A673 (cell line): ENCODE data around the gene DMRTA1. TPM values are rescaled to one million over a fixed set of nuclear protein-coding genes. Genes with fewer than 3 reads are reported as not detected.
A peak's percentile ranks its signal among the peaks of the same experiment; 100 is the strongest.

ENCODE experiments used
- BruUV-seq: library from RNA; stranded (reverse); fragments of 400-500 nt; replicated peaks from 2 replicates; lab custom pipeline; 2021; lab: Mats Ljungman, UMichigan
- CTCF ChIA-PET: fragments of 300-600 bp; sonication (Branson Sonifier 250); formaldehyde crosslinking; loops from one replicate; lab custom pipeline; 2022; ENCODE audit warnings: antibody characterized with exemption; lab: Charles Lee
- POLR2A ChIA-PET: fragments of 300-600 bp; sonication (Branson Sonifier 250); formaldehyde crosslinking; loops from one replicate; lab custom pipeline; 2022; ENCODE audit warnings: antibody characterized with exemption; ENCODE audit not compliant: low non-redundant PET; lab: Charles Lee
- DNase-seq: peaks from one replicate; pipeline ENCODE4 v3.0.0-alpha.2; 2015; ENCODE audit warnings: low spot score
- H3K27ac ChIP-seq: fragments of 200-600 bp; sonication (generic); 2 replicates; pipeline ENCODE4 v1.5.1; 2016; ENCODE audit warnings: mixed run types, low read depth, mild to moderate bottlenecking, mixed read lengths, antibody characterized with exemption, low read length; ENCODE audit not compliant: poor library complexity, severe bottlenecking
- H3K27me3 ChIP-seq: fragments of 200-600 bp; sonication (generic); replicated peaks from 2 replicates; pipeline ENCODE4 v1.6.1; 2017; ENCODE audit warnings: mixed run types, low read depth, mild to moderate bottlenecking, mixed read lengths, antibody characterized with exemption, low read length; ENCODE audit not compliant: insufficient read depth, poor library complexity
- H3K36me3 ChIP-seq: fragments of 200-600 bp; sonication (generic); 2 replicates; pipeline ENCODE4 v1.6.1; 2016; ENCODE audit warnings: mixed run types, mild to moderate bottlenecking, mixed read lengths, antibody characterized with exemption, low read length; ENCODE audit not compliant: insufficient read depth, poor library complexity, severe bottlenecking
- H3K4me1 ChIP-seq: fragments of 200-600 bp; sonication (generic); 2 replicates; pipeline ENCODE4 v1.6.1; 2017; ENCODE audit warnings: mixed run types, mild to moderate bottlenecking, mixed read lengths, antibody characterized with exemption, low read length; ENCODE audit not compliant: insufficient read depth, poor library complexity, severe bottlenecking
- H3K4me3 ChIP-seq: fragments of 200-600 bp; sonication (generic); 2 replicates; pipeline ENCODE4 v1.5.1; 2016; ENCODE audit warnings: low read depth, mixed run types, mild to moderate bottlenecking, mixed read lengths, low read length; ENCODE audit not compliant: poor library complexity, severe bottlenecking
- H3K9me3 ChIP-seq: fragments of 200-600 bp; sonication (generic); 2 replicates; pipeline ENCODE4 v1.6.1; 2016; ENCODE audit warnings: mixed run types, low read depth, mild to moderate bottlenecking, mixed read lengths, antibody characterized with exemption, low read length; ENCODE audit not compliant: poor library complexity, severe bottlenecking
- EZH2 ChIP-seq: fragments of 200-600 bp; sonication (generic); IDR thresholded peaks from 2 replicates; pipeline ENCODE4 v1.6.1; 2017; ENCODE audit warnings: borderline replicate concordance, low read depth, mild to moderate bottlenecking, mixed read lengths, antibody characterized with exemption, low read length; ENCODE audit not compliant: poor library complexity, severe bottlenecking
- intact Hi-C: fragments of 100-400 bp; cut with micrococcal nuclease; formaldehyde crosslinking; loops from one replicate; pipeline ENCODE4 v1.10.0; 2022; ENCODE audit not compliant: unreplicated experiment
- total RNA-seq: library from RNA; stranded (reverse); gene quantifications from 2 replicates; pipeline ENCODE4 v1.2.3, GENCODE V29; 2021
- TF ChIP-seq, protein P1 (sequence below): fragments of 300-800, 200-600 bp; sonication (generic); conservative IDR thresholded peaks from 2 replicates; pipeline ENCODE4 v1.5.1; 2017; ENCODE audit warnings: low read depth, mild to moderate bottlenecking, antibody characterized with exemption, low read length, moderate library complexity, mixed read lengths

Gene DMRTA1
- total RNA-seq, 1 experiment from 2014 or later, result 0.41 TPM

DNA sequence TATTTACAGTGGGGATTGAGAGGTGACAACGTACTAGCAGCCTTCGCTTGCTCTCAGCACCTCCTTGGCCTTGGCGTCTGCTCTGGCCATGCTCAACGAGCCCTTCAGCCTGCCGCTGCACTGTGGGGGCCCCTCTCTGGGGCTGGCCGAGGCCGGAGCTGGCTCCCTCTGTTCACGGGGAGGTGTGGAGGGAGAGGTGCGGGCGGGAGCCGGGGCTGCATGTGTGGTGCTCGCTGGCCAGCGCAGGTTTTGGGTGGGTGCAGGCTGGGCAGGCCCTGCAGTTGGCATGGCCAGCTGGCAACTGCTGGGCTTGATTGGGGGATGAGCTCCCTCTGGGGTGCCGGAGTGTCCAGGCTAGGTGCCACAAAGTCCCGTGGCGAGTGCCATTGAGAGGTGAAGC lies 5.8 kb upstream of the DMRTA1 start:
- no peak for TF ChIP-seq EZH2
- TF ChIP-seq, protein P1, sequence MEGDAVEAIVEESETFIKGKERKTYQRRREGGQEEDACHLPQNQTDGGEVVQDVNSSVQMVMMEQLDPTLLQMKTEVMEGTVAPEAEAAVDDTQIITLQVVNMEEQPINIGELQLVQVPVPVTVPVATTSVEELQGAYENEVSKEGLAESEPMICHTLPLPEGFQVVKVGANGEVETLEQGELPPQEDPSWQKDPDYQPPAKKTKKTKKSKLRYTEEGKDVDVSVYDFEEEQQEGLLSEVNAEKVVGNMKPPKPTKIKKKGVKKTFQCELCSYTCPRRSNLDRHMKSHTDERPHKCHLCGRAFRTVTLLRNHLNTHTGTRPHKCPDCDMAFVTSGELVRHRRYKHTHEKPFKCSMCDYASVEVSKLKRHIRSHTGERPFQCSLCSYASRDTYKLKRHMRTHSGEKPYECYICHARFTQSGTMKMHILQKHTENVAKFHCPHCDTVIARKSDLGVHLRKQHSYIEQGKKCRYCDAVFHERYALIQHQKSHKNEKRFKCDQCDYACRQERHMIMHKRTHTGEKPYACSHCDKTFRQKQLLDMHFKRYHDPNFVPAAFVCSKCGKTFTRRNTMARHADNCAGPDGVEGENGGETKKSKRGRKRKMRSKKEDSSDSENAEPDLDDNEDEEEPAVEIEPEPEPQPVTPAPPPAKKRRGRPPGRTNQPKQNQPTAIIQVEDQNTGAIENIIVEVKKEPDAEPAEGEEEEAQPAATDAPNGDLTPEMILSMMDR, result no peak
- POLR2A ChIA-PET, result no interaction called here
- CTCF ChIA-PET, result no interaction called here
- H3K4me1 ChIP-seq, result no peaks in the 10 kb centered on the region
- intact Hi-C loops, result no loop called here
- no peaks in the 10 kb centered on the region for H3K9me3 ChIP-seq
- H3K27me3 ChIP-seq, result no peaks in the 10 kb centered on the region
- no peak overlapping the region for H3K4me3 ChIP-seq
- H3K27ac ChIP-seq, result no peak overlapping the region
- BruUV-seq, result no TSS peak
- no peak for DNase-seq
- H3K36me3 ChIP-seq, result no peaks in the 10 kb centered on the region

DNA sequence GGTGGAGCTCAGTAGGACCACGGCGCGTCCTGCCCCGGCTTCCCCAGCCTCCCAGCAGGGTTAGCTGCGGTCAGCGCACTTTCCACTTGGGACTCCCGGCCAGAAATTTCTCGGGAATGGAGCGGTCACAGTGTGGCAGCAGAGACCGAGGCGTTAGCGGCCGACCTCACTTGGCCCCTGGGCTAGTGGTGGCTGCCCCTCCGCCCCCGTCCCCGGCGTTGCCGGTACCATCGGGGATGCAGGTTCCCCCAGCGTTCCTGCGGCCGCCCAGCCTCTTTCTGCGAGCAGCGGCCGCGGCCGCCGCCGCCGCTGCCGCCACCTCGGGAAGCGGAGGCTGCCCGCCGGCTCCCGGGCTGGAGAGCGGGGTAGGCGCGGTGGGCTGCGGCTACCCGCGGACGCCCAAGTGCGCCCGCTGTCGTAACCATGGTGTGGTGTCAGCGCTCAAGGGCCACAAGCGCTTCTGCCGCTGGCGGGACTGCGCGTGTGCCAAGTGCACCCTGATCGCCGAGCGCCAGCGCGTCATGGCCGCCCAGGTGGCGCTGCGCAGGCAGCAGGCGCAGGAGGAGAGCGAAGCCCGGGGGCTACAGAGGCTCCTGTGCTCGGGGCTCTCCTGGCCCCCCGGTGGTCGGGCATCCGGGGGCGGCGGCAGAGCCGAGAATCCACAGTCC lies 460 bp downstream of the DMRTA1 start:
- no TSS peak for BruUV-seq
- no peaks in the 10 kb centered on the region for H3K27me3 ChIP-seq
- no peaks in the 10 kb centered on the region for H3K9me3 ChIP-seq
- H3K4me1 ChIP-seq, result no peaks in the 10 kb centered on the region
- ChIA-PET POLR2A (no interaction called here), CTCF (no interaction called here)
- peak; percentile 60 for DNase-seq
- peak overlapping the region; percentile 56 for H3K4me3 ChIP-seq
- intact Hi-C loops, result no loop called here
- TF ChIP-seq, protein P1, result no peak; the same call in 1 of the 2 replicates
- no peak for TF ChIP-seq EZH2
- no peak overlapping the region for H3K27ac ChIP-seq
- no peaks in the 10 kb centered on the region for H3K36me3 ChIP-seq

DNA sequence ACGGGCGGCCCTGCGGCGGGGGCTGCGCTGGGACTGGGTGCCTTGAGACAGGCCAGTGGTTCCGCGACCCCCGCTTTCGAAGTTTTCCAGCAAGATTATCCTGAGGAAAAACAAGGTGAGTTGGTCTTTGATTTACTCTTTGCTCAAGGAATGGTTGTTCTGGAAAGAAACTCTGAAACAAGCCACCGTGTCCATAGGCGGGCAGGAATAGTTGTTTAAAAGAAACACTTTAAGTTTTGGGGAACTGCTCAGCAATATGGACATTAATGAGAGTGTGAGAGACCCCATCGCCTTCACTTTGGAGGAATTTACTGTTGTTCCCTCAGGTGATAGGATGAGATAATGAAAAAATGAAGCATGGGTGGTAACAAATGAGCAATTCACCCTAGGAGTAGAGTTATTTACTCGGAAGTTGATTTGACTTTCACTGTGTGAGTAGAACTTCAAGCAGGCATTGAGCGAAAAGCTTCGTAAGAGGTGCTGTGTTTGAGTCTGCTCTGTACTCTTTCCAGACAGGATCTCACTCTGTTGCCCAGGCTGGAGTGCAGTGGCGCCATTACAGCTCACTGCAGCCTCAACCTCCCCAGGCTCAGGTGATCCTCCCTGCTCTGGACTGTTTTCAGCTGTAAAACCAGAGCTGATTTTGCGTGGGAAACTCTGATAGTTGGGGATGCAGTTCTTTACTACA lies 1.1 kb downstream of the DMRTA1 start:
- ChIA-PET POLR2A (no interaction called here), CTCF (no interaction called here)
- BruUV-seq, result no TSS peak
- no peaks in the 10 kb centered on the region for H3K27me3 ChIP-seq
- H3K4me1 ChIP-seq, result no peaks in the 10 kb centered on the region
- H3K9me3 ChIP-seq, result no peaks in the 10 kb centered on the region
- no peaks in the 10 kb centered on the region for H3K36me3 ChIP-seq
- DNase-seq, result no peak
- H3K4me3 ChIP-seq, result peak overlapping the region; percentile 56
- no peak overlapping the region for H3K27ac ChIP-seq
- intact Hi-C loops, result no loop called here
- TF ChIP-seq, protein P1, result no peak
- TF ChIP-seq EZH2, result no peak
